HFFc6 (cell line): ENCODE results near the gene ATP6V0E1. TPM values are rescaled to one million over a fixed set of nuclear protein-coding genes. Genes with fewer than 3 reads are reported as not detected.

ENCODE experiments used
- DNase-seq: peaks from one replicate; pipeline ENCODE4 v3.0.0-alpha.2; 2018
- H3K27ac Mint-ChIP-seq: 2 replicates; pipeline ENCODE4 v1.8.0; 2020; ENCODE audit warnings: mild to moderate bottlenecking, mixed read lengths
- H3K27me3 Mint-ChIP-seq: 2 replicates; pipeline ENCODE4 v1.8.0; 2021; ENCODE audit warnings: mild to moderate bottlenecking, moderate library complexity, mixed read lengths; ENCODE audit not compliant: insufficient read depth
- H3K36me3 Mint-ChIP-seq: 2 replicates; pipeline ENCODE4 v1.8.0; 2021; ENCODE audit warnings: low read depth, mixed read lengths
- H3K4me1 Mint-ChIP-seq: 2 replicates; pipeline ENCODE4 v1.8.0; 2020; ENCODE audit warnings: low read depth, mixed read lengths
- H3K4me3 Mint-ChIP-seq: 2 replicates; pipeline ENCODE4 v1.8.0; 2020; ENCODE audit warnings: mild to moderate bottlenecking, moderate library complexity, mixed read lengths
- H3K9me3 Mint-ChIP-seq: 2 replicates; pipeline ENCODE4 v1.8.0; 2020; ENCODE audit warnings: mild to moderate bottlenecking, mixed read lengths
- total RNA-seq, 6 experiments: library from RNA; stranded (reverse); fragmentation: NEBNext Ultra II Directional; extraction: Animal tissue kit (Norgen Biotek cat#: 25700); gene quantifications; 2 replicates in 1 of 6; 3 replicates in 5 of 6; pipeline ENCODE4 v1.2.3, GENCODE V29; 2021
- TF ChIP-seq, protein P1 (sequence below): fragments of 200-600 bp; sonication (generic); IDR thresholded peaks from 2 replicates; pipeline ENCODE4 v1.5.0; 2021; ENCODE audit warnings: antibody characterized with exemption, mild to moderate bottlenecking

Gene ATP6V0E1
- total RNA-seq, 6 experiments from 2014 or later: 462 to 606 (median 488) TPM

DNA sequence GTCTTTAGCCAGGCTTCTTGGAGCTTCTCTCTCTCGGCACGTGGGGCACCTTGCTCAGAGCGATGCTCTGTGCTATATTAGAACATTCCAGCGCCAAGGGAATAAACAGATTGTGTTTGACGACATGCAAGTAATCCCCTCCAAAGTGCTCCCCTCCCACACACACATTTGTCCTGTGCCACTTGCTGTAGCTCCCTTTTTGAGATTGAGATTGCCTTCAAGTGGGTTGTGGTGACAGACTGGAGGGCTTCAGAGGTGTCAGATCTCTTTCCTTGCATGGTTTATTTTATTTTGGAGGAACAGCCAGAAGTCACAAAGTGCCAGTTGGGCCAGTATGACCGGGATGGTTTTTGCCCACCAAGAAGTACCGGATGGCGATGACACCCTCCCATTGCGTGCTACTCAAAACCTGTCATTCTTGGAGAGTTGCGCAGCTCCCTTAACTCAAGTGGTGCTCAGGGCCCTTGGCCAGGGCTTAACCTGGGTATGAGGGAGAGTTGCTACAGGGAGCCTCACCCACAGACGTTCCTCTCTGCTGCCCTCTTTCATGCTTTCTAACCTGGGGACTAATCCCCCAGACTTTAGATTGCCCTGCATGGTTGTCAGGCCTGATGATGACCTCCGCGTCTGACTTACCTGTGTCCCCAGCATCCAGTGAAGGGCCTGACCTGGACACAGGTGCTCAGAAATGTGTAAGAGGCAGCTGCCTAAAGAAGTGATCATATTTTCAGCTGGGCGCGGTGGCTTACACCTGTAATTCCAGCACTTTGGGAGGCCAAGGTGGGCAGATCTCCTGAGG, 43.1 kb upstream of the ATP6V0E1 start:
- TF ChIP-seq, protein P1, sequence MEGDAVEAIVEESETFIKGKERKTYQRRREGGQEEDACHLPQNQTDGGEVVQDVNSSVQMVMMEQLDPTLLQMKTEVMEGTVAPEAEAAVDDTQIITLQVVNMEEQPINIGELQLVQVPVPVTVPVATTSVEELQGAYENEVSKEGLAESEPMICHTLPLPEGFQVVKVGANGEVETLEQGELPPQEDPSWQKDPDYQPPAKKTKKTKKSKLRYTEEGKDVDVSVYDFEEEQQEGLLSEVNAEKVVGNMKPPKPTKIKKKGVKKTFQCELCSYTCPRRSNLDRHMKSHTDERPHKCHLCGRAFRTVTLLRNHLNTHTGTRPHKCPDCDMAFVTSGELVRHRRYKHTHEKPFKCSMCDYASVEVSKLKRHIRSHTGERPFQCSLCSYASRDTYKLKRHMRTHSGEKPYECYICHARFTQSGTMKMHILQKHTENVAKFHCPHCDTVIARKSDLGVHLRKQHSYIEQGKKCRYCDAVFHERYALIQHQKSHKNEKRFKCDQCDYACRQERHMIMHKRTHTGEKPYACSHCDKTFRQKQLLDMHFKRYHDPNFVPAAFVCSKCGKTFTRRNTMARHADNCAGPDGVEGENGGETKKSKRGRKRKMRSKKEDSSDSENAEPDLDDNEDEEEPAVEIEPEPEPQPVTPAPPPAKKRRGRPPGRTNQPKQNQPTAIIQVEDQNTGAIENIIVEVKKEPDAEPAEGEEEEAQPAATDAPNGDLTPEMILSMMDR: no peak
- no peak for DNase-seq
- peaks cover 41% of the 10 kb centered on the region for H3K4me1 Mint-ChIP-seq
- H3K27ac Mint-ChIP-seq: peak overlapping the region; percentile 65
- H3K4me3 Mint-ChIP-seq: no peak overlapping the region
- H3K36me3 Mint-ChIP-seq: peaks cover 30% of the 10 kb centered on the region
- peaks cover 5% of the 10 kb centered on the region for H3K27me3 Mint-ChIP-seq
- no peaks in the 10 kb centered on the region for H3K9me3 Mint-ChIP-seq

DNA sequence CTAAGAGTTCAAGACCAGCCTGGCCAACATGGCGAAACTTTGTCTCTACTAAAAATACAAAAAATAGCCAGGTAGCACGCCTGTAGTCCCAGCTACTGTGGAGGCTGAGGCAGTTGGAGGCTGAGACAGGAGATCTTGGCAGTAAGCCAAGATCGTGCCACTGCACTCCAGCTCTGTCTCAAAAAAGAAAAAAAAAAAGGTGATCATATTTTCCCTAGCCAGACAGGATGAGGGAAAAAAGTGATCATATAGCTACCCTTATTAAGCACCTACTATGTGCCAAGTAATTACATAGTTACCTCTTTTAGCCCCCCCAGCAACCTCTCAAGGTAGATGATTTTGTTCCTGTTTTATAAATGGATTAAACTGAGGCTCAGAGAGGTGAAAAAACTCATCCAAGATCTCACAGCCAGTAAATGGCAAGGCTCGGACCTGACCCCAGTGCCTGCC, 42.5 kb upstream of the ATP6V0E1 start:
- H3K36me3 Mint-ChIP-seq: peaks cover 31% of the 10 kb centered on the region

DNA sequence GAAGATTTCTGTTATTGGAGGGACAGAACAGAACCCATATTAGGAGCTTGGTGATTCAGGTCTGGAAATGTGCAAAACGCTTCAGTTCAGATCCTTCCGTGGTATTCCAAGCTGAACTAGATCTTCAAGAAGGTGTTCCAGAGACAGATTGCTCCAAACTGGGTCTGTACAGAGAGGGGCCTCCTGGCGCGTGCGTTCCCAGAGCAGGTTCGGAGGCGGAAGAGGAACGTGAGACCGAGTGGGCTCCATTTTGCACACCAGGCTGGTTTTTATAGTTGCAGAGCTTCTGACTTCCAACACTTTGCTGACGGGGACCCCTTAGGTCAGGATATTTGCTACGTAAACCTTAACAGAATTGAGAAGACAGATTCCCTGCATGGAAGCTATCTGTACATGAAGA, 41.0 kb upstream of the ATP6V0E1 start:
- no peaks in the 10 kb centered on the region for H3K9me3 Mint-ChIP-seq
- DNase-seq: no peak
- peak overlapping the region; percentile 54; the same call in 1 of the 2 replicates for H3K4me3 Mint-ChIP-seq
- H3K4me1 Mint-ChIP-seq: peaks cover 51% of the 10 kb centered on the region
- peaks cover 3% of the 10 kb centered on the region; the same call in 1 of the 2 replicates for H3K27me3 Mint-ChIP-seq
- H3K27ac Mint-ChIP-seq: peak overlapping the region; percentile 94
- TF ChIP-seq, protein P1: no peak
- H3K36me3 Mint-ChIP-seq: peaks cover 38% of the 10 kb centered on the region

More for the DNA sequence above, 42.5 kb upstream of the ATP6V0E1 start:
- Mint-ChIP-seq H3K4me1 (peaks cover 41% of the 10 kb centered on the region), H3K4me3 (no peak overlapping the region), H3K27me3 (peaks cover 5% of the 10 kb centered on the region), H3K9me3 (no peaks in the 10 kb centered on the region), H3K27ac (peak overlapping the region; percentile 83)
- DNase-seq: no peak
- TF ChIP-seq, protein P1: no peak

DNA sequence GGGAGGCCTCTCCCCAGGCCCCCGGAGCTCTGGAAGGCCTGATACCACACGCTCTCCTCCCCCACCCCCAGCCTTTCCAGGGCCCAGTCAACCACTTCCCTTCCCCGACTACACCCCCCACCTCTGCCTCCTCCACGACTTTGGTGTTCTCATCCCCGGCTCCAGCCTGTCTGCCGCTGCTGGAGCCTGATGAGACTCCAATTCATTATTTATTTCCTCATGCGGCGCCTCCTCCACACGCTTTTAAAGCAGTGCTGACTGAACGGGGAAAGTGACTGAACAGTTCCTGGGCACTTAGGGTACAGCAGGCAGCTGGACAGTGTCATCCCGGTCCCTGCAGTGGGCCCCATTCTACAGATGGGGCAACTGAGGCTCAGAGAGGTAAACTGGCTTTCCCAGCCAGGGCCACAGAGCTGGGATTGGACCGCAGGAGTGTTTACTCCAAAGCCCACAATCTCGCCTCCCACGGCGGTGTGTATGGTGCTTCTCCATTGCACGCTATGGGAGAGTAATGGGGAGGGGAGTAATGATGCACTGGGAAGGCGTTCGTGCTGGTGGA, 40.2 kb upstream of the ATP6V0E1 start:
- H3K4me3 Mint-ChIP-seq: peak overlapping the region; percentile 37
- peak overlapping the region; percentile 94 for H3K27ac Mint-ChIP-seq
- no peaks in the 10 kb centered on the region for H3K9me3 Mint-ChIP-seq
- TF ChIP-seq, protein P1: no peak
- H3K27me3 Mint-ChIP-seq: peaks cover 3% of the 10 kb centered on the region; the same call in 1 of the 2 replicates
- DNase-seq: peak; percentile 92
- H3K36me3 Mint-ChIP-seq: peaks cover 38% of the 10 kb centered on the region
- peaks cover 59% of the 10 kb centered on the region for H3K4me1 Mint-ChIP-seq

DNA sequence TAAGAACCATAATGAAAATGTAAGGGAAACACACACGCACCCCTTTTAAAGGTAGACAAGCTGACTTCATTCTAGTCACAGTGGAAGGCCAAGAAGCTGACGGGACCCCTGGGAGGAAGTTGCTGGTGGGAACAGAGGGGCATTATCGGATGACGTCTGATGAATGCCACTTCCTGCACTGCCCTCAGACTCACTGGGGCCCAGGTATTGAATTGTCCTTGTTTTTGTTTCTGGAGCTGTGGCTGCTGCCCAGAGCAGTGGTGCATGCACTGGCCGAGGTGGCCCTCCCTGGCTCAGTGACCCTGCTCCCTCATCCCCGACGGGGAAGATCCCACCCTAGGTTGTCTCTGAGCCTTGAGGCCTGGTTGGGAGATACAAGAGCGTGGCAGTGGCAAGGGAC, 39.7 kb upstream of the ATP6V0E1 start:
- H3K36me3 Mint-ChIP-seq: peaks cover 39% of the 10 kb centered on the region

More for the DNA sequence above, 39.7 kb upstream of the ATP6V0E1 start:
- H3K9me3 Mint-ChIP-seq: no peaks in the 10 kb centered on the region
- H3K4me1 Mint-ChIP-seq: peaks cover 62% of the 10 kb centered on the region
- H3K27me3 Mint-ChIP-seq: peaks cover 3% of the 10 kb centered on the region; the same call in 1 of the 2 replicates
- H3K27ac Mint-ChIP-seq: peak overlapping the region; percentile 94
- TF ChIP-seq, protein P1: no peak
- peak overlapping the region; percentile 37 for H3K4me3 Mint-ChIP-seq
- no peak for DNase-seq
